ENCODE data around the gene SCYL1. TPM values are rescaled to one million over a fixed set of nuclear protein-coding genes. Genes with fewer than 3 reads are reported as not detected.
"Not testable (repeated sequence)": the region's sequence is repeated elsewhere in the genome, so short reads cannot be mapped to it uniquely, and the experiment has no call there.

SCYL1 gene
- total and polyA plus RNA-seq, 4 experiments from 2014 or later = 22.9 to 81.3 (median 56.7) TPM

- Mint-ChIP-seq H3K27me3 (no peaks in the 10 kb centered on the region), H3K4me3 (no peak overlapping the region), H3K9me3 (peaks cover 0 to 15% (median 0%) of the 10 kb centered on the region in 8 donors), H3K27ac (peak overlapping the region in 6 of 7 donors; percentile 29 to 94 (median 88)), H3K4me1 (peaks cover 33 to 65% (median 49%) of the 10 kb centered on the region in 4 donors), H3K36me3 (peaks cover 33 to 34% of the 10 kb centered on the region in 2 donors)
- H3K4me3 ChIP-seq (ENCODE audit: low read length in 2 of 2) = peak overlapping the region; percentile 37 to 96
- ChIA-PET CTCF (ENCODE audit: partially characterized antibody) (interaction anchor here (0.7 to 11.4 kb wide), 14 partner anchors 8 to 280 kb away, joined by 3 to 186 read pairs (median 5); partner anchors contain the start of genes MALAT1 and SLC25A45), POLR2A (ENCODE audit: partially characterized antibody) (interaction anchor here (0.6 to 27.2 kb wide), 39 partner anchors 11 to 412 kb away, joined by 3 to 3839 read pairs (median 7); partner anchors contain the start of genes DPF2, EHBP1L1, FAM89B and FRMD8)
- peaks cover 61% of the 10 kb centered on the region for H3K36me3 ChIP-seq (ENCODE audit: insufficient read depth, low read length)
- peak overlapping the region; percentile 97 for H3K27ac ChIP-seq (ENCODE audit: low read depth, low read length)
- H3K27me3 ChIP-seq (ENCODE audit: insufficient read depth, low read length) = no peaks in the 10 kb centered on the region
- DNase-seq = peak in 4 of 5 donors; percentile 17 to 24 (median 20)
- H3K9me3 ChIP-seq (ENCODE audit: control insufficient read depth in 1 of 2, low read length in 2 of 2) = no peaks in the 10 kb centered on the region
- intact Hi-C loops (cut with micrococcal nuclease) = no loop called here
- peaks cover 48% of the 10 kb centered on the region for H3K4me1 ChIP-seq (ENCODE audit: insufficient read depth, low read length)
Observed at GRCh38 chr11:65505466-65506289, 19.2 kb upstream of the SCYL1 start.

- Mint-ChIP-seq H3K9me3 (peaks cover 0 to 15% (median 0%) of the 10 kb centered on the region in 8 donors), H3K27ac (peak overlapping the region in 6 of 7 donors; percentile 29 to 94 (median 88)), H3K4me1 (peaks cover 35 to 67% (median 51%) of the 10 kb centered on the region in 4 donors), H3K27me3 (no peaks in the 10 kb centered on the region), H3K4me3 (no peak overlapping the region), H3K36me3 (peaks cover 33 to 34% of the 10 kb centered on the region in 2 donors)
- H3K4me3 ChIP-seq (ENCODE audit: low read length in 2 of 2) = peak overlapping the region in 1 of 2 donors; percentile 96
- CTCF ChIA-PET (ENCODE audit: partially characterized antibody) = interaction anchor here (0.7 to 11.4 kb wide), 11 partner anchors 8 to 139 kb away, joined by 3 to 186 read pairs (median 14); partner anchors contain the start of genes MALAT1 and SLC25A45
- H3K36me3 ChIP-seq (ENCODE audit: insufficient read depth, low read length) = peaks cover 55% of the 10 kb centered on the region
- H3K9me3 ChIP-seq (ENCODE audit: control insufficient read depth in 1 of 2, low read length in 2 of 2) = no peaks in the 10 kb centered on the region
- peak in 3 of 5 donors; percentile 40 to 72 (median 53) for DNase-seq
- peak overlapping the region; percentile 97 for H3K27ac ChIP-seq (ENCODE audit: low read depth, low read length)
- no peaks in the 10 kb centered on the region for H3K27me3 ChIP-seq (ENCODE audit: insufficient read depth, low read length)
- intact Hi-C loops (cut with micrococcal nuclease) = no loop called here
- POLR2A ChIA-PET (ENCODE audit: partially characterized antibody) = interaction anchor here (0.7 to 27.2 kb wide), 35 partner anchors 12 to 412 kb away, joined by 3 to 3839 read pairs (median 7); partner anchors contain the start of genes DPF2, EHBP1L1, FAM89B and FRMD8
- H3K4me1 ChIP-seq (ENCODE audit: insufficient read depth, low read length) = peaks cover 52% of the 10 kb centered on the region
Observed at GRCh38 chr11:65506290-65506771, 18.6 kb upstream of the SCYL1 start.

- Mint-ChIP-seq H3K4me1 (peaks cover 35 to 64% (median 50%) of the 10 kb centered on the region in 4 donors), H3K27ac (peak overlapping the region in 6 of 7 donors; percentile 84 to 96 (median 93)), H3K9me3 (peaks cover 0 to 11% (median 0%) of the 10 kb centered on the region in 8 donors), H3K27me3 (no peaks in the 10 kb centered on the region), H3K4me3 (no peak overlapping the region), H3K36me3 (peaks cover 33 to 34% of the 10 kb centered on the region in 2 donors)
- Histone ChIP-seq H3K4me3 (ENCODE audit: low read length in 2 of 2) (no peak overlapping the region), H3K9me3 (ENCODE audit: control insufficient read depth in 1 of 2, low read length in 2 of 2) (no peaks in the 10 kb centered on the region), H3K36me3 (ENCODE audit: insufficient read depth, low read length) (peaks cover 49% of the 10 kb centered on the region), H3K4me1 (ENCODE audit: insufficient read depth, low read length) (peaks cover 52% of the 10 kb centered on the region), H3K27me3 (ENCODE audit: insufficient read depth, low read length) (no peaks in the 10 kb centered on the region), H3K27ac (ENCODE audit: low read depth, low read length) (peak overlapping the region; percentile 35)
- peak in 3 of 5 donors; percentile 40 to 71 (median 52) for DNase-seq
- CTCF ChIA-PET (ENCODE audit: partially characterized antibody) = interaction anchor here (0.7 to 11.4 kb wide), 14 partner anchors 9 to 139 kb away, joined by 3 to 186 read pairs (median 10); partner anchors contain the start of genes MALAT1 and SLC25A45
- intact Hi-C loops (cut with micrococcal nuclease) = loop anchor here (1.0 kb wide), 1 partner anchor 8 kb away; the partner anchor contains the start of gene MALAT1
- POLR2A ChIA-PET (ENCODE audit: partially characterized antibody) = interaction anchor here (0.7 to 27.2 kb wide), 38 partner anchors 10 to 595 kb away, joined by 3 to 3839 read pairs (median 6); partner anchors contain the start of genes DPF2, EHBP1L1, FAM89B and FRMD8
Observed at GRCh38 chr11:65506772-65507505, 17.9 kb upstream of the SCYL1 start.

GRCh38 chr11:65512311-65512710 lies 12.6 kb upstream of the SCYL1 start:
- not testable (repeated sequence) for H3K27me3 Mint-ChIP-seq; H3K4me3 ChIP-seq (ENCODE audit: low read length in 2 of 2); H3K27me3 ChIP-seq (ENCODE audit: insufficient read depth, low read length); H3K4me3 Mint-ChIP-seq; H3K27ac Mint-ChIP-seq; H3K27ac ChIP-seq (ENCODE audit: low read depth, low read length); H3K9me3 ChIP-seq (ENCODE audit: control insufficient read depth in 1 of 2, low read length in 2 of 2); DNase-seq; H3K36me3 ChIP-seq (ENCODE audit: insufficient read depth, low read length); H3K36me3 Mint-ChIP-seq; H3K9me3 Mint-ChIP-seq
- intact Hi-C loops (cut with micrococcal nuclease) = loop anchor here (10.0 kb wide), 1 partner anchor 398 kb away; the partner anchor contains the start of genes TM7SF2 and ZNHIT2
- ChIA-PET CTCF (ENCODE audit: partially characterized antibody) (interaction anchor here (1.0 to 11.4 kb wide), 7 partner anchors 12 to 145 kb away, joined by 4 to 186 read pairs (median 5); partner anchors contain the start of genes FRMD8 and SLC25A45), POLR2A (ENCODE audit: partially characterized antibody) (interaction anchor here (9.7 to 27.2 kb wide), 3 partner anchors 18 to 122 kb away, joined by 565 to 3839 read pairs (median 654); partner anchors contain the start of genes FRMD8, MALAT1, NEAT1 and SLC25A45)
- peaks cover 16% of the 10 kb centered on the region for H3K4me1 ChIP-seq (ENCODE audit: insufficient read depth, low read length)
- peaks cover 14 to 32% (median 21%) of the 10 kb centered on the region in 4 donors for H3K4me1 Mint-ChIP-seq

- H3K27ac ChIP-seq (ENCODE audit: low read depth, low read length) = no peak overlapping the region
- H3K36me3 Mint-ChIP-seq = no peaks in the 10 kb centered on the region
- H3K27ac Mint-ChIP-seq = peak overlapping the region; percentile 21 to 92 (median 72)
- H3K4me1 ChIP-seq (ENCODE audit: insufficient read depth, low read length) = no peaks in the 10 kb centered on the region
- intact Hi-C loops (cut with micrococcal nuclease) = loop anchor here (10.0 kb wide), 1 partner anchor 402 kb away; the partner anchor contains the start of genes TM7SF2 and ZNHIT2
- CTCF ChIA-PET (ENCODE audit: partially characterized antibody) = interaction anchor here (0.7 to 1.4 kb wide), 3 partner anchors 10 to 69 kb away, joined by 3 read pairs; no protein-coding TSS in a partner anchor
- H3K9me3 ChIP-seq (ENCODE audit: control insufficient read depth in 1 of 2, low read length in 2 of 2) = no peaks in the 10 kb centered on the region
- H3K27me3 ChIP-seq (ENCODE audit: insufficient read depth, low read length) = no peaks in the 10 kb centered on the region
- no peak overlapping the region for H3K4me3 ChIP-seq (ENCODE audit: low read length in 2 of 2)
- no peaks in the 10 kb centered on the region for H3K36me3 ChIP-seq (ENCODE audit: insufficient read depth, low read length)
- peak overlapping the region in 2 of 8 donors; percentile 57 to 70 for H3K4me3 Mint-ChIP-seq
- POLR2A ChIA-PET (ENCODE audit: partially characterized antibody) = interaction anchor here (0.7 to 1.4 kb wide), 5 partner anchors 9 to 100 kb away, joined by 3 to 5 read pairs (median 3); no protein-coding TSS in a partner anchor
- no peaks in the 10 kb centered on the region for H3K9me3 Mint-ChIP-seq
- DNase-seq = peak in 1 of 5 donors; percentile 15
- H3K4me1 Mint-ChIP-seq = peaks cover 4 to 11% (median 10%) of the 10 kb centered on the region in 4 donors
- H3K27me3 Mint-ChIP-seq = peaks cover 0 to 3% of the 10 kb centered on the region in 2 donors
Observed at GRCh38 chr11:65516135-65516968, 8.5 kb upstream of the SCYL1 start.

Measured in CD4-positive, alpha-beta memory T cell (primary cell).